DOHH2 (cell line): ENCODE data around the gene CNPY4.

Source experiments
- H3F3A ChIP-seq: fragments of 200-600 bp; sonication (generic), shearing (Covaris generic); 2 replicates; pipeline ENCODE4 v1.6.0; 2016; ENCODE audit warnings: antibody characterized with exemption, mild to moderate bottlenecking; ENCODE audit not compliant: control insufficient read depth, insufficient read depth
- H3K27ac ChIP-seq: fragments of 200-600 bp; sonication (generic); 2 replicates; pipeline ENCODE4 v1.5.1; 2014; ENCODE audit warnings: low read depth, mild to moderate bottlenecking, low read length, moderate library complexity
- H3K27me3 ChIP-seq: fragments of 200-600 bp; sonication (generic); 2 replicates; pipeline ENCODE4 v1.6.1; 2014; ENCODE audit warnings: mild to moderate bottlenecking, low read length, mixed read lengths; ENCODE audit not compliant: control insufficient read depth
- H3K36me3 ChIP-seq: fragments of 200-600 bp; sonication (generic); 2 replicates; pipeline ENCODE4 v1.6.1; 2014; ENCODE audit warnings: mild to moderate bottlenecking, low read length, moderate library complexity, mixed read lengths; ENCODE audit not compliant: control insufficient read depth
- H3K4me1 ChIP-seq: fragments of 200-600 bp; sonication (generic); 2 replicates; pipeline ENCODE4 v1.6.1; 2014; ENCODE audit warnings: mild to moderate bottlenecking, low read length, mixed read lengths; ENCODE audit not compliant: control insufficient read depth
- H3K4me2 ChIP-seq: fragments of 200-600 bp; sonication (generic); 2 replicates; pipeline ENCODE4 v1.6.0; 2014; ENCODE audit warnings: mild to moderate bottlenecking, low read length, moderate library complexity
- H3K4me3 ChIP-seq: fragments of 200-600 bp; sonication (generic); 2 replicates; pipeline ENCODE4 v1.5.1; 2014; ENCODE audit warnings: mild to moderate bottlenecking, low read length, mixed read lengths
- H3K79me2 ChIP-seq: fragments of 200-600 bp; sonication (generic); 2 replicates; pipeline ENCODE4 v1.6.1; 2014; ENCODE audit warnings: mild to moderate bottlenecking, low read length, mixed read lengths; ENCODE audit not compliant: control insufficient read depth
- H3K9me2 ChIP-seq: fragments of 200-600 bp; sonication (generic); replicated peaks from 2 replicates; pipeline ENCODE4 v1.6.1; 2014; ENCODE audit warnings: mild to moderate bottlenecking, low read length, mixed read lengths; ENCODE audit not compliant: control insufficient read depth
- H3K9me3 ChIP-seq: fragments of 200-600 bp; sonication (generic); 2 replicates; pipeline ENCODE4 v1.6.1; 2014; ENCODE audit warnings: antibody characterized with exemption, low read length, mixed read lengths; ENCODE audit not compliant: control insufficient read depth, insufficient read depth
- H4K20me1 ChIP-seq: fragments of 200-600 bp; sonication (generic); 2 replicates; pipeline ENCODE4 v1.6.0; 2014; ENCODE audit warnings: low read depth, mild to moderate bottlenecking, antibody characterized with exemption, low read length, moderate library complexity; ENCODE audit not compliant: control insufficient read depth, insufficient read depth
- EZH2phosphoT487 ChIP-seq: fragments of 200-600 bp; sonication (generic); IDR thresholded peaks from 2 replicates; pipeline ENCODE4 v1.6.1; 2017; ENCODE audit warnings: borderline replicate concordance, mild to moderate bottlenecking, antibody characterized with exemption, low read length, moderate library complexity, mixed read lengths
- TF ChIP-seq, protein P1 (sequence below): fragments of 200-600 bp; sonication (generic); IDR thresholded peaks from one replicate; pipeline ENCODE4 v1.5.1; 2014; ENCODE audit warnings: antibody characterized with exemption, mild to moderate bottlenecking, low read depth, low read length; ENCODE audit not compliant: poor library complexity, severe bottlenecking

The CNPY4 gene

DNA sequence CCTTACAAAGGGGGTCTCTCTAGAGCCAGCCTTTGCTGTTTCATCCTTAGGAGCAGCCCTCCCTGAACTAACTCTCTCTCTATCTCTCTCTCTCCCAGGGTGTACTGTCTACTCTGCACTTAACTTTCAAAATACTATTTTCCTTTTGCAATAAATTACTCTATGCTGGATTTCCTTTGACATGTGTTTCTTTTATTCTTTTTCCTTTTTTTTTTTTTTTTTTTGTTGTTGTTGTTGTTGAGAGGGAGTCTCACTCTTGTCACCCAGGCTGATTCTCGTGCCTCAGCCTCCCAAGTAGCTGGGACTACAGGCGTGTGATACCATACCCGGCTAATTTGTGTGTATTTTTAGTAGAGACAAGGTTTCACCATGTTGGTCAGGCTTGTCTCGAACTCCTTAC lies 36.5 kb upstream of the CNPY4 start:
- Histone ChIP-seq H3K4me3 (peak overlapping the region; percentile 79), H4K20me1 (peaks cover 11% of the 10 kb centered on the region; the same call in 1 of the 2 replicates), H3K79me2 (peaks cover 36% of the 10 kb centered on the region), H3F3A (peaks cover 19% of the 10 kb centered on the region), H3K9me2 (no peaks in the 10 kb centered on the region), H3K27ac (peak overlapping the region; percentile 19), H3K36me3 (peaks cover 12% of the 10 kb centered on the region), H3K9me3 (no peaks in the 10 kb centered on the region), H3K4me2 (peak overlapping the region; percentile 82), H3K4me1 (peaks cover 27% of the 10 kb centered on the region), H3K27me3 (peaks cover 7% of the 10 kb centered on the region; the same call in 1 of the 2 replicates)
- TF ChIP-seq, protein P1, sequence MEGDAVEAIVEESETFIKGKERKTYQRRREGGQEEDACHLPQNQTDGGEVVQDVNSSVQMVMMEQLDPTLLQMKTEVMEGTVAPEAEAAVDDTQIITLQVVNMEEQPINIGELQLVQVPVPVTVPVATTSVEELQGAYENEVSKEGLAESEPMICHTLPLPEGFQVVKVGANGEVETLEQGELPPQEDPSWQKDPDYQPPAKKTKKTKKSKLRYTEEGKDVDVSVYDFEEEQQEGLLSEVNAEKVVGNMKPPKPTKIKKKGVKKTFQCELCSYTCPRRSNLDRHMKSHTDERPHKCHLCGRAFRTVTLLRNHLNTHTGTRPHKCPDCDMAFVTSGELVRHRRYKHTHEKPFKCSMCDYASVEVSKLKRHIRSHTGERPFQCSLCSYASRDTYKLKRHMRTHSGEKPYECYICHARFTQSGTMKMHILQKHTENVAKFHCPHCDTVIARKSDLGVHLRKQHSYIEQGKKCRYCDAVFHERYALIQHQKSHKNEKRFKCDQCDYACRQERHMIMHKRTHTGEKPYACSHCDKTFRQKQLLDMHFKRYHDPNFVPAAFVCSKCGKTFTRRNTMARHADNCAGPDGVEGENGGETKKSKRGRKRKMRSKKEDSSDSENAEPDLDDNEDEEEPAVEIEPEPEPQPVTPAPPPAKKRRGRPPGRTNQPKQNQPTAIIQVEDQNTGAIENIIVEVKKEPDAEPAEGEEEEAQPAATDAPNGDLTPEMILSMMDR: no peak
- TF ChIP-seq EZH2phosphoT487: no peak

GRCh38 chr7:100085515-100085914 lies 33.9 kb upstream of the CNPY4 start:
- Histone ChIP-seq H3K79me2 (peaks cover 35% of the 10 kb centered on the region), H3F3A (peaks cover 27% of the 10 kb centered on the region), H3K9me2 (no peaks in the 10 kb centered on the region), H3K27ac (no peak overlapping the region), H3K27me3 (peaks cover 7% of the 10 kb centered on the region; the same call in 1 of the 2 replicates), H3K36me3 (peaks cover 11% of the 10 kb centered on the region), H3K4me2 (no peak overlapping the region), H3K9me3 (no peaks in the 10 kb centered on the region), H3K4me1 (peaks cover 41% of the 10 kb centered on the region), H4K20me1 (no peaks in the 10 kb centered on the region), H3K4me3 (no peak overlapping the region)
- TF ChIP-seq EZH2phosphoT487: no peak
- TF ChIP-seq, protein P1: no peak

DNA sequence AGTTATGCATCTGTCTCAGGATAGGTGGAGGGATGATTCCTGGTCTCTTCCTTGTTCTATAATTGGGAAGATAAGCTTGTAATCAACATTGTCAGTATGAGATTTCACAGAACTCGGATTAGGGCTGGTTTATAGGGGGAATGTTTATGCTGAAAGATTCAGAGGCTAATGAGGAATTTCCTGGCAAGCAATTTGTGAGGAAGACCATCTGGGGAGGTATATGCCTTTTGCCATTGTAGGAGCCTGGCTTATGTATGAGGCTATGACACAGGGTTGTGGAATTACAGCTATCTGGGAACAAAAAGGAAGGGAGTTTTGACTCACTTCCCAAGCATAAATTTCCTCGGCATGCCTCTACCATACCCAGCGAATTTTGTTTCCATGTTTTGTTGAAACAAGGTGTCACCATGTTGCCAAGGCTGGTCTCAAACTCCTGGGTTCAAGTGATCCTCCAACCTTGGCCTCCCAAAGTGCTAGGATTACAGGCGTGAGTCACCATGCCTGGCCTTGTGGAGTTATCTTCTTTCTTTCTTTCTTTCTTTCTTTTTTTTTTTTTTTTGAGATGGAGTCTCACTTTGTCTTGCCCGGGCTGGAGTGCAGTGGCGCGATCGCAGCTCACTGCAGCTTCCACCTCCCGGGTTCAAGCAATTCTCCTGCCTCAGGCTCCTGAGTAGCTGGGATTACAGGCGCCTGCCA lies 32.2 kb upstream of the CNPY4 start:
- H3K36me3 ChIP-seq: peaks cover 28% of the 10 kb centered on the region
- peaks cover 44% of the 10 kb centered on the region for H3F3A ChIP-seq
- no peak overlapping the region for H3K27ac ChIP-seq
- H3K4me3 ChIP-seq: no peak overlapping the region
- H3K9me3 ChIP-seq: no peaks in the 10 kb centered on the region
- peaks cover 7% of the 10 kb centered on the region; the same call in 1 of the 2 replicates for H3K27me3 ChIP-seq
- H3K4me1 ChIP-seq: peaks cover 39% of the 10 kb centered on the region
- H3K4me2 ChIP-seq: no peak overlapping the region
- H3K9me2 ChIP-seq: no peaks in the 10 kb centered on the region
- TF ChIP-seq, protein P1: no peak
- no peak for TF ChIP-seq EZH2phosphoT487
- peaks cover 25% of the 10 kb centered on the region for H3K79me2 ChIP-seq
- no peaks in the 10 kb centered on the region for H4K20me1 ChIP-seq
